Upper lobe of left lung (tissue), 4 donors: Measurements from ENCODE around the gene CCDC180.

Source experiments
- POLR2A ChIP-seq, 4 donors: fragments of 450-650 bp; IDR thresholded peaks; one replicate each; pipeline ENCODE4 v1.5.1; 2016 to 2017; ENCODE audit warnings: antibody characterized with exemption in 4 of 4, mild to moderate bottlenecking in 2 of 4
- TF ChIP-seq, protein P1 (sequence below), 6 experiments: fragments of 450-650 bp in 4 of 6; fragments of 200-600 bp in 2 of 6; sonication (generic) in 2 of 6; IDR thresholded peaks; one replicate each; pipeline ENCODE4 v1.5.1; 2016 to 2019; ENCODE audit warnings: antibody characterized with exemption in 6 of 6

DNA sequence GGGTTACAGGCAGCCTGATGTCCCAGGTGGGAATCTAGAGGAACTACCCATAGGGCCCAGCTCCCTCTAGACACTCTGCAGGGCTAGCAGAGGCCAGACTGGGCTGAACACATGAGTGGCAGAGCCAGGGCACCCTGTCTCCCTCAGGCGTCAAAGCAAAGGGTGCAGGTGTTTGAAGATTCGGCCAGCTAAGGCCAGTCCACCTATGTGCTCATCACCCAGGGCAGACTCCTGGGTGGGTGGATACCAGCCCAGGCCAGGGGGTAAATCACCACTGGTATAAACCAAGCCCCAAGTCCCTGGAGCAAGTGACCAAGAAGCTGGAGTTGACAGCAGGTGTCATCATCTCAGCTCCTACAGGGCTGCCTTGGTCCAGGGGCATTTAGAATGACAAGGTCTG lies 3.4 kb downstream of the CCDC180 start:
- TF ChIP-seq, protein P1, sequence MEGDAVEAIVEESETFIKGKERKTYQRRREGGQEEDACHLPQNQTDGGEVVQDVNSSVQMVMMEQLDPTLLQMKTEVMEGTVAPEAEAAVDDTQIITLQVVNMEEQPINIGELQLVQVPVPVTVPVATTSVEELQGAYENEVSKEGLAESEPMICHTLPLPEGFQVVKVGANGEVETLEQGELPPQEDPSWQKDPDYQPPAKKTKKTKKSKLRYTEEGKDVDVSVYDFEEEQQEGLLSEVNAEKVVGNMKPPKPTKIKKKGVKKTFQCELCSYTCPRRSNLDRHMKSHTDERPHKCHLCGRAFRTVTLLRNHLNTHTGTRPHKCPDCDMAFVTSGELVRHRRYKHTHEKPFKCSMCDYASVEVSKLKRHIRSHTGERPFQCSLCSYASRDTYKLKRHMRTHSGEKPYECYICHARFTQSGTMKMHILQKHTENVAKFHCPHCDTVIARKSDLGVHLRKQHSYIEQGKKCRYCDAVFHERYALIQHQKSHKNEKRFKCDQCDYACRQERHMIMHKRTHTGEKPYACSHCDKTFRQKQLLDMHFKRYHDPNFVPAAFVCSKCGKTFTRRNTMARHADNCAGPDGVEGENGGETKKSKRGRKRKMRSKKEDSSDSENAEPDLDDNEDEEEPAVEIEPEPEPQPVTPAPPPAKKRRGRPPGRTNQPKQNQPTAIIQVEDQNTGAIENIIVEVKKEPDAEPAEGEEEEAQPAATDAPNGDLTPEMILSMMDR (IDR thresholded peaks at IDR 0.05): no peak
- TF ChIP-seq POLR2A (IDR thresholded peaks at IDR 0.05): no peak
